GM23248 (cell line): ENCODE data around the gene AICDA.

ENCODE experiments used
- EZH2 ChIP-seq: fragments of 200-600 bp; sonication (generic); IDR thresholded peaks from 2 replicates; pipeline ENCODE4 v1.6.1; 2018; ENCODE audit warnings: antibody characterized with exemption, mild to moderate bottlenecking; ENCODE audit not compliant: insufficient read depth, poor library complexity, severe bottlenecking
- EZH2phosphoT487 ChIP-seq: fragments of 200-600 bp; sonication (generic); IDR thresholded peaks from 2 replicates; pipeline ENCODE4 v1.6.1; 2018; ENCODE audit warnings: antibody characterized with exemption, moderate library complexity, mild to moderate bottlenecking, low read depth; ENCODE audit not compliant: insufficient read depth

GRCh38 chr12:8661751-8662150 lies 49.1 kb upstream of the AICDA start:
- no peak for TF ChIP-seq EZH2
- no peak for TF ChIP-seq EZH2phosphoT487
